HG02943 (cell line): ENCODE results near the gene RUNX1.

Source experiments
- ATAC-seq: cut with Tn5 transposase; IDR thresholded peaks from one replicate; pipeline ENCODE4 v1.9.1; 2021; ENCODE audit warnings: mild to moderate bottlenecking, low read depth, moderate library complexity; ENCODE audit not compliant: unreplicated experiment

The RUNX1 gene

DNA sequence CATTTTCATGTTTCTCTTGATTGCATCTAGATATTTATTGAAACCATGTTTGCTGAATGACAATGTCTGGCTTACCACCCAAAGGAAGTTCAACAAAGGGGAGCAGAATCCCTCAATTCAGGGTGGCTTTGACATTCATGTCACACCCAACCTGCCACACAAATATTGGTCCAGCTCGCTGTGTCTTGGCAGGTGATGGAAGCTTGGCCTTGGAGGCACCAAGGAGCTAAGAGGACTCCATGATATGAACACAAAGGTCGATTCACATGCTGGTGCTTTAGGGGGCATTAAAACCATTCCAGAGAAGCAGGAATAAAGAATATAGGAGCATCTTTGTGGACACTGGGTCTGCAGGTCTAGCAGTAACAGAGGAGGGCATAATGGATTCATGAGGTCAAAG, 114.8 kb downstream of the RUNX1 start:
- ATAC-seq: no peak

GRCh38 chr21:34933609-34934335, 115.3 kb downstream of the RUNX1 start:
- no peak for ATAC-seq

DNA sequence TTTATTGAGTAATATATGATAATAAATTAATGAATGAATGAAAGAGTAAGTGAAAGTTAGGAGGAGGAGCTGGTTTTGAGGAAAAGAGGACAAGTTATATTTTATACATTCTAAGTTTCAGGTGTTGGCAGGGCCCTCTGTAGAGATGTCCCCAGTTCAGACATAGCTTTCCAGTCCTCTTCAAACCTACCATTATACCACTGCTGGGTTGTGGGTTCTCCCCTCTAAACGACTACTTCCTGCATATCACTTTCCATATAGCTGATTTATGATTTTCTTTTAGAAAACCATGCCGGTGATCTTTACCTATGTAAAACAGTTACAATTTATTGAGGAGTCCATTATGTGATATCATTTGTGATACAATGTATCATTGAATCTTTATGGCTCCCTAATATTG, 116.9 kb downstream of the RUNX1 start:
- ATAC-seq: no peak

DNA sequence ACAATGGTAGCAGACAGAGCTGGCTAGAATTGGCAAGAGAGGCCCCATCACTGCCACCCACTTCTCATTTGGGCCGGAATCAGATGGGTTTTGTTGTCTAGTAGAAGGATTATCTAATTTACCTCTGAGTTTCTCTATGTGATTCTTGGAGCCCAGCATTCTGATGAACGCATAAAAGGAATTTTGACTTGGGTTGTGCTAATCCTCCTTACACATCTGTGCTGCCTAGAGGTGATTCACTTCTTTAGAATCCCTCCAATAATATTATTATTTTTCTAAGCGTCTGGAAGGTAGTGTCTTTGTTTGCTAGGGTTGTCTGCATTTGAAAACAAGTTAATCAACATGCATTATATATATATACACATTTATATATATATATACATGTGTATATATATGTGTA, 118.1 kb downstream of the RUNX1 start:
- ATAC-seq: no peak

- no peak for ATAC-seq
These were observed 120.5 kb downstream of the RUNX1 start for GRCh38 chr21:34928637-34929036.

DNA sequence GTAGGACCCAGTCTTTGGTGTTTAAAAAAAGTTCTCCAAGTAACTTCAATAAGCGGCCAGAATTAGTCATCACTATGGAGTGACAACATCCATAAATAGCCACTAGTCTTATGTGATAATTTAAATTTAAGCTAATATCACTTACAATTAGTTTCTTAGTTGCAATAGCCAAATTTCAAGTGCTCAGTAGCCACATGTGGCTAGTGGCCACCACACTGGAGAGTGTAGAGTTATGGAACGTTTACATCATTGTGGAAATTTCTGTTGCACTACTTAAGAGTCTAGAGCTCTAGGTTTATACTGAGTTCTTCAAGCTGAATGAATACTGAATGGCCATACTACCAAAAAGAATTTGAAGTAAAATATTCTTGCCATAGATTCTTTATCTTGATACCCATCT, 121.1 kb downstream of the RUNX1 start:
- no peak for ATAC-seq

- no peak for ATAC-seq
These were observed 122.2 kb downstream of the RUNX1 start for GRCh38 chr21:34926803-34927467.

DNA sequence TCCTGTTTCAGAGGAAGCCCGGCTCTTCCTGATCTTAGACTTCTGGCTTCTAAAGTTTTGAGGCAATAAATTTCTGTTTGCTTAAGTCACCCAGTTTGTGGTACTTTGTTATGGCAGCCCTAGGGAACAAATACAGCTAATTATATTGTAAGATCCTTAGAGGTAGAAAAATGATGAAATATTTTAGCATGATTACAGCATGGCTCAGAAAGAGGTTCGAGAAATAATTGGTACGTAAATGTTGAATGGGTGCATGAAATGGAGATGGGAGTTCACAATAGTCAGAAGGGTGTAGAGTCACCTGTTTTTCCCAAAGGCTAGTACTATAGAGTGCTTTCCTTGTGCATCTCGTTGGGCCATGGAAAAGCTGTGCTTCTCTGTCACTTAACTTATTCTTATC, 123.5 kb downstream of the RUNX1 start:
- no peak for ATAC-seq

DNA sequence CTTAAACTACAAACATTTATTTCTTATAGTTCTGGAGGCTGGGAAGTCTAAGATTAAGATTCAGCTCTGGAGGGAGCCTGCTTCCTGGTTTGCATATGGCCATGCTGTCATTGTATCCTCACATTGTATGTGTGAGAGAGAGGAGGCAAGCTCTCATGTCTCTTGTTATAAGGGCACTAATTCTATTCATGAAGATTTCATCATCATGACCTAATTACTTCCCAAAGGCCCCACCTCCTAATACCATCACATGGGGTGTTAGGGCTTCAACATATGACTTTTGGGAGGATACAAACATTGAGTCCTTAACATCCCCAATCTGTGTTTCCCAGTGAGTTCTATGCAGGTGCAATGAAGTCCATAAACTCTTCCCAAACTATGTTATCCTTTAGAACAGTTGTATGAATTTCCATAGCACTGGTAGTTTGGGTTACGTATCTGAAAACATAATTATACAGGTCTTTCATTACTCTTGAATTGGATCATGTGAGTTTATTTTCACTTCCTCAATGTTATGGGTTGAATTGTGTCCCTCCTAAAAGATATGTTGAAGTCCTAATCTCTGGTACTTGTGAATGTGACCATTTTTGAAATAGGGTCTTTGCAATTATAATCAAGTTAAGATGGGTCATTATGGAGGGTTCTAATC, 124.2 kb downstream of the RUNX1 start:
- no peak for ATAC-seq

DNA sequence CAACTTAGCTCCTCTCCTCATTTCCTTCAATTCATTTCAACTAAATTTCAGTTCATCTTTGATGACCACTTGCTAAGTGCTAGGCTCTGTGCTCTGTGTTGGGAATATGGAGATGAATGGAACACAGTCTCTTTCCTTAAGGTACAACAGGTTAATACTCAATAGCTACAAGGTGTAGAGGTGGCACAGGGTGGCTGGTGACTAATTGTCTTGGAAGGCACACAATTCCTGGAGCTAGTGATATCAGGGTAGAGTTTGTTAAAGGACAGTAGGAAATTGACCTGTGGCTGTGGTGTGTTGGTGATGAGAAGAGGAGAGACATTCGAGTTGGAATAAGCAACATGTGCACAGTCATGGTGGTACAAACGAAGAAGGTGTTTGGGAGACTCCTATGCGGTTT, 124.9 kb downstream of the RUNX1 start:
- ATAC-seq: no peak

GRCh38 chr21:34923626-34924025, 125.5 kb downstream of the RUNX1 start:
- ATAC-seq: no peak

DNA sequence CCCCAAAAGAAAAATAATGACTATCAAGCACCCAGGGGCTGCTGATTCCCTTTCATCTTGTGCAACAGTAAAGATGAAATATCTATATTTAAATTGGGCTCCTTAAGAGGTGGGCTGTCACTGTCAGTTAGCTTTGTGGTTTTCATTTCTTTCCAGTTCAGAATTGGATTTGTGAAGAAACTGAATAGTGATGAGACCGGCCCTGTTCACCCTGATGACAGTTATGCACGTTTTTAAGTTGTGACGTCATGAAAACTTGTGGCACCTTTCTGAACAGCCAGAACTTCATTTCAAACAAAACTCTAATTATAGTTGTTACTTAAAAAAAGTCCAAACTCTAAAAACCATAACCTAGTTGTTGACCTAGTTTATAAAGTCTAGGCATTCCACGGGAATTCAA, 125.9 kb downstream of the RUNX1 start:
- ATAC-seq: no peak

- no peak for ATAC-seq
These were observed 126.6 kb downstream of the RUNX1 start for GRCh38 chr21:34922479-34922878.

DNA sequence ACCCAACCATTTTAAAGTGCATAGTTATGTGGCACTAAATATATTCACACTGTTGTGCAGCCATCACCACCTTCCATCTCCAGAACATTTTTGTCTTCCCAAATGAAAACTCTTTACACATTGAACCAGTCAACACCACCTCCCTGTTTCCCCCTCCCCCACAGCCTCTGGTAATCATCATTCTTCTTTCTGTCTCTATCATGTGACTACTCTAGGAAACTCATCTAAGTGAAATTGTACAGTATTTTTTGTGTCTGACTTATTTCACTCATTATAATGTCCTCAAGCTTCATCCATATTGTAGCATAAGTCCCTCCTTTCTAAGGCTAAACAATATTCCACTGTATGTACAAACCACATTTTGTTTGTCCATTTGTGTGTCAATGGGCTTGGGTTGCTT, 128.0 kb downstream of the RUNX1 start:
- no peak for ATAC-seq

GRCh38 chr21:34919406-34919805, 129.7 kb downstream of the RUNX1 start:
- ATAC-seq: no peak

DNA sequence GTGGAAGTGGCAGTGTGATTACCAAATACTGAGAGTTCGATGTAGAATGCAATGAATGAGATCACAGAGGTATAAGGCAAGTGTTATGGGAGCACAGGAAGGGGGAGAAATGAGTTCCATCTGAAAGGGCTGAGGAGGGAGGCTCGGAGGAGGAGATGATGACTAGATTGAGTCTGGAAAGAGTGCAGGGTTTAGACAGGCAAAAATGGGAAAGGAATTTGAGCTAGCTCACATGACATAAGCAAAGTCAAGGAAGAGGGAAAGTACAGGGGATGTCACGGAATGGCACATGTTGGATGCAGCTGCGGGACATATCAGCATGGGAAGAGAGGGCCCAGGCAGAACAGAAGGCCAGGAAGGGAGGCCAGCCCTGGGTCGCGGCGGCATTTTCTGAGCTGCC, 132.7 kb downstream of the RUNX1 start:
- ATAC-seq: no peak

GRCh38 chr21:34915364-34915841, 133.7 kb downstream of the RUNX1 start:
- ATAC-seq: no peak

- ATAC-seq: no peak
These were observed 134.9 kb downstream of the RUNX1 start for GRCh38 chr21:34914239-34914638.

DNA sequence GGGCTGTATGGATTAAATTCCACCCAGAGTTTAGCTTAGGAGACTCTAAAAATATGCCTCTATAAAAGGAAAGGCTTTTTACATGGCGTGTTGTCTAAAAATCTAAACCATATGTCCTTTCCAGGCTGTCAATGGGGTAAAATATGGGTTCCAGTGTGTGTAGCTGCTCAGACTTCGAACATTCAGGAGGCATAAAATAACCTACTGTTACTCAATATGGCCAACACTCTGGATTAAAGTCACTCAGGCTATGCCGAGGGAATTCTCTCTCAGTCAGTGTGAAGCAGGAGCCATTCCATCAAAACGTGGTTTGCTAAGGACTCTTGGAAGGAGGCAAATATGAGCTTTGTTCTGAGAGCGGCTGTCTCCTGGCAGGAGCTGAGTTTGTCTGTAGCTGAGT, 135.3 kb downstream of the RUNX1 start:
- no peak for ATAC-seq

GRCh38 chr21:34912022-34912945, 136.8 kb downstream of the RUNX1 start:
- no peak for ATAC-seq

DNA sequence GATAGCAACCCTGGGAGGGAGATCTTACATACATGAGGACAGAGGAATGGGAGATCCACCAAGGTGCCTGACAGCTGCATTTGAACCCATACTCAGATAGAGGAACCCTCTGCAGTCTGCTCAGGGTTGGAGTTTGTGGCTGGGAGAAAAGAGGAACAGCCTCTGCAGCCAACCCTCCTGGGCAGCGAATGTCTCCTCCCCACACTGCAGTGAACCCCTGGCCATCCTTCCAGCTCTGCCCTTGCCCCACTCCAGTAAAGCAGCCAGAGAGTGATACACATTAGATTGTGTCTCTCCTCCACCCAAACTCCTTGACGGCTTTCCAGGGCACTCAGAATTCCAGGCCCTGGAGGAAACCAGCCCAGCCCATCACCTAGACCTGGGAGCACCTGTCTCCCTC, 137.7 kb downstream of the RUNX1 start:
- ATAC-seq: no peak
